ENCODE data around the gene RUFY3.

GRCh38 chr4:70802928-70803580 is 81.3 kb downstream of the RUFY3 start:
- TF ChIP-seq, protein P1, sequence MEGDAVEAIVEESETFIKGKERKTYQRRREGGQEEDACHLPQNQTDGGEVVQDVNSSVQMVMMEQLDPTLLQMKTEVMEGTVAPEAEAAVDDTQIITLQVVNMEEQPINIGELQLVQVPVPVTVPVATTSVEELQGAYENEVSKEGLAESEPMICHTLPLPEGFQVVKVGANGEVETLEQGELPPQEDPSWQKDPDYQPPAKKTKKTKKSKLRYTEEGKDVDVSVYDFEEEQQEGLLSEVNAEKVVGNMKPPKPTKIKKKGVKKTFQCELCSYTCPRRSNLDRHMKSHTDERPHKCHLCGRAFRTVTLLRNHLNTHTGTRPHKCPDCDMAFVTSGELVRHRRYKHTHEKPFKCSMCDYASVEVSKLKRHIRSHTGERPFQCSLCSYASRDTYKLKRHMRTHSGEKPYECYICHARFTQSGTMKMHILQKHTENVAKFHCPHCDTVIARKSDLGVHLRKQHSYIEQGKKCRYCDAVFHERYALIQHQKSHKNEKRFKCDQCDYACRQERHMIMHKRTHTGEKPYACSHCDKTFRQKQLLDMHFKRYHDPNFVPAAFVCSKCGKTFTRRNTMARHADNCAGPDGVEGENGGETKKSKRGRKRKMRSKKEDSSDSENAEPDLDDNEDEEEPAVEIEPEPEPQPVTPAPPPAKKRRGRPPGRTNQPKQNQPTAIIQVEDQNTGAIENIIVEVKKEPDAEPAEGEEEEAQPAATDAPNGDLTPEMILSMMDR (IDR thresholded peaks at IDR 0.05) = no peak
- TF ChIP-seq, protein P2, sequence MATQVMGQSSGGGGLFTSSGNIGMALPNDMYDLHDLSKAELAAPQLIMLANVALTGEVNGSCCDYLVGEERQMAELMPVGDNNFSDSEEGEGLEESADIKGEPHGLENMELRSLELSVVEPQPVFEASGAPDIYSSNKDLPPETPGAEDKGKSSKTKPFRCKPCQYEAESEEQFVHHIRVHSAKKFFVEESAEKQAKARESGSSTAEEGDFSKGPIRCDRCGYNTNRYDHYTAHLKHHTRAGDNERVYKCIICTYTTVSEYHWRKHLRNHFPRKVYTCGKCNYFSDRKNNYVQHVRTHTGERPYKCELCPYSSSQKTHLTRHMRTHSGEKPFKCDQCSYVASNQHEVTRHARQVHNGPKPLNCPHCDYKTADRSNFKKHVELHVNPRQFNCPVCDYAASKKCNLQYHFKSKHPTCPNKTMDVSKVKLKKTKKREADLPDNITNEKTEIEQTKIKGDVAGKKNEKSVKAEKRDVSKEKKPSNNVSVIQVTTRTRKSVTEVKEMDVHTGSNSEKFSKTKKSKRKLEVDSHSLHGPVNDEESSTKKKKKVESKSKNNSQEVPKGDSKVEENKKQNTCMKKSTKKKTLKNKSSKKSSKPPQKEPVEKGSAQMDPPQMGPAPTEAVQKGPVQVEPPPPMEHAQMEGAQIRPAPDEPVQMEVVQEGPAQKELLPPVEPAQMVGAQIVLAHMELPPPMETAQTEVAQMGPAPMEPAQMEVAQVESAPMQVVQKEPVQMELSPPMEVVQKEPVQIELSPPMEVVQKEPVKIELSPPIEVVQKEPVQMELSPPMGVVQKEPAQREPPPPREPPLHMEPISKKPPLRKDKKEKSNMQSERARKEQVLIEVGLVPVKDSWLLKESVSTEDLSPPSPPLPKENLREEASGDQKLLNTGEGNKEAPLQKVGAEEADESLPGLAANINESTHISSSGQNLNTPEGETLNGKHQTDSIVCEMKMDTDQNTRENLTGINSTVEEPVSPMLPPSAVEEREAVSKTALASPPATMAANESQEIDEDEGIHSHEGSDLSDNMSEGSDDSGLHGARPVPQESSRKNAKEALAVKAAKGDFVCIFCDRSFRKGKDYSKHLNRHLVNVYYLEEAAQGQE (IDR thresholded peaks at IDR 0.05; ENCODE audit: insufficient read depth in 1 of 2, low read depth in 2 of 2, low read length in 1 of 2) = no peak
- TF ChIP-seq SIN3A (IDR thresholded peaks at IDR 0.05; ENCODE audit: borderline replicate concordance, insufficient read depth, low read depth, low read length) = no peak

All from Panc1 (cell line).